GM23338 (cell line): ENCODE results near the gene NCOA6. TPM values are rescaled to one million over a fixed set of nuclear protein-coding genes. Genes with fewer than 3 reads are reported as not detected.

Experiments
- ATAC-seq: fragments of 200-7000 bp; cut with Tn5 transposase; 3 replicates; pipeline ENCODE4 v1.9.1; 2020
- DNase-seq: peaks from one replicate; pipeline ENCODE4 v3.0.0-alpha.2; 2015; ENCODE audit warnings: low spot score
- H2AFZ ChIP-seq: fragments of 200-600 bp; sonication (generic); 2 replicates; pipeline ENCODE4 v1.8.0; 2016; ENCODE audit warnings: antibody characterized with exemption, mild to moderate bottlenecking, moderate library complexity
- H3F3A ChIP-seq: fragments of 200-600 bp; sonication (generic); replicated peaks from 2 replicates; pipeline ENCODE4 v1.8.0; 2017; ENCODE audit warnings: antibody characterized with exemption, mixed run types, low read depth
- H3K27ac ChIP-seq: fragments of 200-600 bp; sonication (generic); 2 replicates; pipeline ENCODE4 v1.6.1; 2016; ENCODE audit warnings: low read depth
- H3K27me3 ChIP-seq: fragments of 200-600 bp; sonication (generic); 2 replicates; pipeline ENCODE4 v1.8.0; 2016; ENCODE audit warnings: mild to moderate bottlenecking, mixed run types, moderate library complexity; ENCODE audit not compliant: insufficient read depth
- H3K36me3 ChIP-seq: fragments of 200-600 bp; sonication (generic); 2 replicates; pipeline ENCODE4 v1.8.0; 2016; ENCODE audit warnings: mild to moderate bottlenecking; ENCODE audit not compliant: insufficient read depth
- H3K4me1 ChIP-seq: fragments of 200-600 bp; sonication (generic); 2 replicates; pipeline ENCODE4 v1.8.0; 2016; ENCODE audit warnings: mild to moderate bottlenecking, moderate library complexity; ENCODE audit not compliant: insufficient read depth
- H3K4me2 ChIP-seq: fragments of 200-600 bp; sonication (generic); 2 replicates; pipeline ENCODE4 v1.7.1; 2017; ENCODE audit warnings: mixed run types
- H3K4me3 ChIP-seq: fragments of 200-600 bp; sonication (generic); 2 replicates; pipeline ENCODE4 v1.6.1; 2016; ENCODE audit warnings: mixed run types
- H3K79me2 ChIP-seq: fragments of 200-600 bp; sonication (generic); replicated peaks from 2 replicates; pipeline ENCODE4 v1.8.0; 2017; ENCODE audit warnings: mild to moderate bottlenecking; ENCODE audit not compliant: insufficient read depth
- H3K9me2 ChIP-seq: fragments of 200-600 bp; sonication (generic); 2 replicates; pipeline ENCODE4 v1.8.0; 2017; ENCODE audit not compliant: insufficient read depth
- H4K20me1 ChIP-seq: fragments of 200-600 bp; sonication (generic); replicated peaks from 2 replicates; pipeline ENCODE4 v1.8.0; 2017; ENCODE audit warnings: mild to moderate bottlenecking; ENCODE audit not compliant: insufficient read depth
- H3K27ac Mint-ChIP-seq: 2 replicates; pipeline ENCODE4 v1.8.0; 2020; ENCODE audit warnings: inconsistent platforms, mild to moderate bottlenecking, moderate library complexity, mixed read lengths
- H3K27me3 Mint-ChIP-seq: 3 replicates; pipeline ENCODE4 v1.8.0; 2022; ENCODE audit warnings: low read depth, mild to moderate bottlenecking, moderate library complexity, mixed read lengths, inconsistent platforms; ENCODE audit not compliant: insufficient read depth, poor library complexity
- H3K36me3 Mint-ChIP-seq: 3 replicates; pipeline ENCODE4 v1.8.0; 2021; ENCODE audit warnings: low read depth, mild to moderate bottlenecking, inconsistent platforms, moderate library complexity, mixed read lengths
- H3K4me1 Mint-ChIP-seq: 3 replicates; pipeline ENCODE4 v1.8.0; 2020; ENCODE audit warnings: mild to moderate bottlenecking, inconsistent platforms, mixed read lengths
- H3K4me3 Mint-ChIP-seq: 3 replicates; pipeline ENCODE4 v1.8.0; 2021; ENCODE audit warnings: moderate library complexity, mild to moderate bottlenecking, inconsistent platforms, mixed read lengths
- H3K9me3 Mint-ChIP-seq: 3 replicates; pipeline ENCODE4 v1.8.0; 2020; ENCODE audit warnings: moderate library complexity, mild to moderate bottlenecking, inconsistent platforms, mixed read lengths
- EZH2 ChIP-seq: fragments of 200-600 bp; sonication (generic); IDR thresholded peaks from one replicate; pipeline ENCODE4 v1.8.0; 2017; ENCODE audit warnings: antibody characterized with exemption, mild to moderate bottlenecking, low read depth; ENCODE audit not compliant: unreplicated experiment
- NANOG ChIP-seq: IDR thresholded peaks from 2 replicates; pipeline ENCODE4 v1.6.1; 2016; ENCODE audit warnings: antibody characterized with exemption, borderline replicate concordance
- ZNF114 ChIP-seq: fragments of 250-450 bp; sonication (Bioruptor Pico); IDR thresholded peaks from 2 replicates; pipeline ENCODE4 v1.5.0; 2020; ENCODE audit warnings: mild to moderate bottlenecking, moderate library complexity
- polyA plus RNA-seq: library from polyadenylated mRNA; unstranded; fragments of >200 nt; fragmentation: Nextera tagmentation; extraction: Ambion mirVana; gene quantifications from 2 replicates; pipeline ENCODE4 v1.2.1, GENCODE V29; 2016
- total RNA-seq: library from RNA; depleted of rRNA; stranded (reverse); fragments of >200 nt; shearing (Covaris generic); gene quantifications from 2 replicates; pipeline ENCODE4 v1.2.3, GENCODE V29; 2014
- TF ChIP-seq, protein P1 (sequence below): IDR thresholded peaks from 2 replicates; pipeline ENCODE4 v1.6.1; 2016; ENCODE audit warnings: antibody characterized with exemption
- TF ChIP-seq, protein P2 (sequence below): fragments of 250-450 bp; sonication (Bioruptor Pico); IDR thresholded peaks from 2 replicates; pipeline ENCODE4 v1.5.0; 2020; ENCODE audit warnings: mild to moderate bottlenecking, moderate library complexity
- TF ChIP-seq, protein P3 (sequence below): IDR thresholded peaks from one replicate; pipeline ENCODE4 v1.6.1; 2018; ENCODE audit warnings: antibody characterized with exemption; ENCODE audit not compliant: unreplicated experiment

Gene NCOA6
- total and polyA plus RNA-seq, 2 experiments from 2014 or later = 10.6 to 17.4 TPM

DNA sequence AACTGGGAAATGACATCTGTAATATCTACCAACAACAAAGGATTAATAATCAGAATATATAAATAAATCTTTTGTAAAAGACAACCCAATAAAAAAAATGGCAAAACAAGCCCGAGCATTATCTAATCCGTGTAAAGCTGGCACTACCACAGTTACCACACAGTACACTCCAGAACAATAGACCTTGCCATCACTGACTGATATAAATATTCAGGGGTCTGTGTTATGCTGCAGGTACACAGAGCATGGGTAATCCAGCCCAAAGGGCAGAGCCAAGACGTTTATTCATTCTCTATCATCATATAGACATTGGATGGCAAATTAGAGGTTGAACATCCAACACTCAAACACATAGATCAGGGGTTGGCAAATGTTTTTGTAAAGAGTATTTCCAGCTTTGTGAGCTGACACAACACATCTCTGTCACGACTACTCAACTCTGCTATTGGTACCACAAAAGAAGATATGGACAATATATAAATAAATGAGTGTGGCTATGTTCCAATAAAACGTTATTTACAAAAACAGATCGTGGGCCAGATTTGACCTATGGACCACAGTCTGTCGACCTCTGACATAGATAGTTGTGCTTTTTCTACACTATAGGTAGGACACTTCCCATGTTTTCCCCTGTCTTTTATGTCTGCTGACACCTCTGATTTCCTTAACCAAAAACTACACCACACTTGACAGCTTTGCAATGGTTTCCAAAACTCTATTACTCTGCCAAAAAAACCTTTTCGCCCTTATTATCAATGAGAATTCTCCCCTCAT lies 4.5 kb downstream of the NCOA6 start:
- Mint-ChIP-seq H3K36me3 (peaks cover 2% of the 10 kb centered on the region; the same call in 2 of the 3 replicates), H3K9me3 (peaks cover 1% of the 10 kb centered on the region; the same call in 2 of the 3 replicates), H3K27ac (no peak overlapping the region), H3K4me1 (peaks cover 21% of the 10 kb centered on the region), H3K27me3 (peaks cover 6% of the 10 kb centered on the region), H3K4me3 (no peak overlapping the region)
- DNase-seq (no peak), ATAC-seq (no peak)
- Histone ChIP-seq H3K27ac (no peak overlapping the region), H3K79me2 (peaks cover 47% of the 10 kb centered on the region), H3K27me3 (no peaks in the 10 kb centered on the region), H3K4me3 (no peak overlapping the region), H3K9me2 (no peaks in the 10 kb centered on the region), H3F3A (no peaks in the 10 kb centered on the region; the same call in 1 of the 2 replicates), H2AFZ (no peak overlapping the region), H3K36me3 (no peaks in the 10 kb centered on the region), H4K20me1 (no peaks in the 10 kb centered on the region), H3K4me2 (no peak overlapping the region), H3K4me1 (peaks cover 16% of the 10 kb centered on the region; the same call in 1 of the 2 replicates)
- TF ChIP-seq EZH2 (no peak), ZNF114 (CRISPR knock-in tag) (no peak), NANOG (no peak)
- TF ChIP-seq, protein P1, sequence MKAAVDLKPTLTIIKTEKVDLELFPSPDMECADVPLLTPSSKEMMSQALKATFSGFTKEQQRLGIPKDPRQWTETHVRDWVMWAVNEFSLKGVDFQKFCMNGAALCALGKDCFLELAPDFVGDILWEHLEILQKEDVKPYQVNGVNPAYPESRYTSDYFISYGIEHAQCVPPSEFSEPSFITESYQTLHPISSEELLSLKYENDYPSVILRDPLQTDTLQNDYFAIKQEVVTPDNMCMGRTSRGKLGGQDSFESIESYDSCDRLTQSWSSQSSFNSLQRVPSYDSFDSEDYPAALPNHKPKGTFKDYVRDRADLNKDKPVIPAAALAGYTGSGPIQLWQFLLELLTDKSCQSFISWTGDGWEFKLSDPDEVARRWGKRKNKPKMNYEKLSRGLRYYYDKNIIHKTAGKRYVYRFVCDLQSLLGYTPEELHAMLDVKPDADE = no peak
- TF ChIP-seq, protein P2, sequence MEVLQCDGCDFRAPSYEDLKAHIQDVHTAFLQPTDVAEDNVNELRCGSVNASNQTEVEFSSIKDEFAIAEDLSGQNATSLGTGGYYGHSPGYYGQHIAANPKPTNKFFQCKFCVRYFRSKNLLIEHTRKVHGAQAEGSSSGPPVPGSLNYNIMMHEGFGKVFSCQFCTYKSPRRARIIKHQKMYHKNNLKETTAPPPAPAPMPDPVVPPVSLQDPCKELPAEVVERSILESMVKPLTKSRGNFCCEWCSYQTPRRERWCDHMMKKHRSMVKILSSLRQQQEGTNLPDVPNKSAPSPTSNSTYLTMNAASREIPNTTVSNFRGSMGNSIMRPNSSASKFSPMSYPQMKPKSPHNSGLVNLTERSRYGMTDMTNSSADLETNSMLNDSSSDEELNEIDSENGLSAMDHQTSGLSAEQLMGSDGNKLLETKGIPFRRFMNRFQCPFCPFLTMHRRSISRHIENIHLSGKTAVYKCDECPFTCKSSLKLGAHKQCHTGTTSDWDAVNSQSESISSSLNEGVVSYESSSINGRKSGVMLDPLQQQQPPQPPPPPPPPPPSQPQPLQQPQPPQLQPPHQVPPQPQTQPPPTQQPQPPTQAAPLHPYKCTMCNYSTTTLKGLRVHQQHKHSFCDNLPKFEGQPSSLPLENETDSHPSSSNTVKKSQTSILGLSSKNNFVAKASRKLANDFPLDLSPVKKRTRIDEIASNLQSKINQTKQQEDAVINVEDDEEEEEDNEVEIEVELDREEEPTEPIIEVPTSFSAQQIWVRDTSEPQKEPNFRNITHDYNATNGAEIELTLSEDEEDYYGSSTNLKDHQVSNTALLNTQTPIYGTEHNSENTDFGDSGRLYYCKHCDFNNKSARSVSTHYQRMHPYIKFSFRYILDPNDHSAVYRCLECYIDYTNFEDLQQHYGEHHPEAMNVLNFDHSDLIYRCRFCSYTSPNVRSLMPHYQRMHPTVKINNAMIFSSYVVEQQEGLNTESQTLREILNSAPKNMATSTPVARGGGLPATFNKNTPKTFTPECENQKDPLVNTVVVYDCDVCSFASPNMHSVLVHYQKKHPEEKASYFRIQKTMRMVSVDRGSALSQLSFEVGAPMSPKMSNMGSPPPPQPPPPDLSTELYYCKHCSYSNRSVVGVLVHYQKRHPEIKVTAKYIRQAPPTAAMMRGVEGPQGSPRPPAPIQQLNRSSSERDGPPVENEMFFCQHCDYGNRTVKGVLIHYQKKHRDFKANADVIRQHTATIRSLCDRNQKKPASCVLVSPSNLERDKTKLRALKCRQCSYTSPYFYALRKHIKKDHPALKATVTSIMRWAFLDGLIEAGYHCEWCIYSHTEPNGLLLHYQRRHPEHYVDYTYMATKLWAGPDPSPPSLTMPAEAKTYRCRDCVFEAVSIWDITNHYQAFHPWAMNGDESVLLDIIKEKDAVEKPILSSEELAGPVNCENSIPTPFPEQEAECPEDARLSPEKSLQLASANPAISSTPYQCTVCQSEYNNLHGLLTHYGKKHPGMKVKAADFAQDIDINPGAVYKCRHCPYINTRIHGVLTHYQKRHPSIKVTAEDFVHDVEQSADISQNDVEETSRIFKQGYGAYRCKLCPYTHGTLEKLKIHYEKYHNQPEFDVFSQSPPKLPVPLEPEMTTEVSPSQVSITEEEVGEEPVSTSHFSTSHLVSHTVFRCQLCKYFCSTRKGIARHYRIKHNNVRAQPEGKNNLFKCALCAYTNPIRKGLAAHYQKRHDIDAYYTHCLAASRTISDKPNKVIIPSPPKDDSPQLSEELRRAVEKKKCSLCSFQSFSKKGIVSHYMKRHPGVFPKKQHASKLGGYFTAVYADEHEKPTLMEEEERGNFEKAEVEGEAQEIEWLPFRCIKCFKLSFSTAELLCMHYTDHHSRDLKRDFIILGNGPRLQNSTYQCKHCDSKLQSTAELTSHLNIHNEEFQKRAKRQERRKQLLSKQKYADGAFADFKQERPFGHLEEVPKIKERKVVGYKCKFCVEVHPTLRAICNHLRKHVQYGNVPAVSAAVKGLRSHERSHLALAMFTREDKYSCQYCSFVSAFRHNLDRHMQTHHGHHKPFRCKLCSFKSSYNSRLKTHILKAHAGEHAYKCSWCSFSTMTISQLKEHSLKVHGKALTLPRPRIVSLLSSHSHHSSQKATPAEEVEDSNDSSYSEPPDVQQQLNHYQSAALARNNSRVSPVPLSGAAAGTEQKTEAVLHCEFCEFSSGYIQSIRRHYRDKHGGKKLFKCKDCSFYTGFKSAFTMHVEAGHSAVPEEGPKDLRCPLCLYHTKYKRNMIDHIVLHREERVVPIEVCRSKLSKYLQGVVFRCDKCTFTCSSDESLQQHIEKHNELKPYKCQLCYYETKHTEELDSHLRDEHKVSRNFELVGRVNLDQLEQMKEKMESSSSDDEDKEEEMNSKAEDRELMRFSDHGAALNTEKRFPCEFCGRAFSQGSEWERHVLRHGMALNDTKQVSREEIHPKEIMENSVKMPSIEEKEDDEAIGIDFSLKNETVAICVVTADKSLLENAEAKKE = no peak
- TF ChIP-seq, protein P3, sequence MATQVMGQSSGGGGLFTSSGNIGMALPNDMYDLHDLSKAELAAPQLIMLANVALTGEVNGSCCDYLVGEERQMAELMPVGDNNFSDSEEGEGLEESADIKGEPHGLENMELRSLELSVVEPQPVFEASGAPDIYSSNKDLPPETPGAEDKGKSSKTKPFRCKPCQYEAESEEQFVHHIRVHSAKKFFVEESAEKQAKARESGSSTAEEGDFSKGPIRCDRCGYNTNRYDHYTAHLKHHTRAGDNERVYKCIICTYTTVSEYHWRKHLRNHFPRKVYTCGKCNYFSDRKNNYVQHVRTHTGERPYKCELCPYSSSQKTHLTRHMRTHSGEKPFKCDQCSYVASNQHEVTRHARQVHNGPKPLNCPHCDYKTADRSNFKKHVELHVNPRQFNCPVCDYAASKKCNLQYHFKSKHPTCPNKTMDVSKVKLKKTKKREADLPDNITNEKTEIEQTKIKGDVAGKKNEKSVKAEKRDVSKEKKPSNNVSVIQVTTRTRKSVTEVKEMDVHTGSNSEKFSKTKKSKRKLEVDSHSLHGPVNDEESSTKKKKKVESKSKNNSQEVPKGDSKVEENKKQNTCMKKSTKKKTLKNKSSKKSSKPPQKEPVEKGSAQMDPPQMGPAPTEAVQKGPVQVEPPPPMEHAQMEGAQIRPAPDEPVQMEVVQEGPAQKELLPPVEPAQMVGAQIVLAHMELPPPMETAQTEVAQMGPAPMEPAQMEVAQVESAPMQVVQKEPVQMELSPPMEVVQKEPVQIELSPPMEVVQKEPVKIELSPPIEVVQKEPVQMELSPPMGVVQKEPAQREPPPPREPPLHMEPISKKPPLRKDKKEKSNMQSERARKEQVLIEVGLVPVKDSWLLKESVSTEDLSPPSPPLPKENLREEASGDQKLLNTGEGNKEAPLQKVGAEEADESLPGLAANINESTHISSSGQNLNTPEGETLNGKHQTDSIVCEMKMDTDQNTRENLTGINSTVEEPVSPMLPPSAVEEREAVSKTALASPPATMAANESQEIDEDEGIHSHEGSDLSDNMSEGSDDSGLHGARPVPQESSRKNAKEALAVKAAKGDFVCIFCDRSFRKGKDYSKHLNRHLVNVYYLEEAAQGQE = no peak
